ENCODE data around the gene CD200.

The CD200 gene, protein sequence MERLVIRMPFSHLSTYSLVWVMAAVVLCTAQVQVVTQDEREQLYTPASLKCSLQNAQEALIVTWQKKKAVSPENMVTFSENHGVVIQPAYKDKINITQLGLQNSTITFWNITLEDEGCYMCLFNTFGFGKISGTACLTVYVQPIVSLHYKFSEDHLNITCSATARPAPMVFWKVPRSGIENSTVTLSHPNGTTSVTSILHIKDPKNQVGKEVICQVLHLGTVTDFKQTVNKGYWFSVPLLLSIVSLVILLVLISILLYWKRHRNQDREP

DNA sequence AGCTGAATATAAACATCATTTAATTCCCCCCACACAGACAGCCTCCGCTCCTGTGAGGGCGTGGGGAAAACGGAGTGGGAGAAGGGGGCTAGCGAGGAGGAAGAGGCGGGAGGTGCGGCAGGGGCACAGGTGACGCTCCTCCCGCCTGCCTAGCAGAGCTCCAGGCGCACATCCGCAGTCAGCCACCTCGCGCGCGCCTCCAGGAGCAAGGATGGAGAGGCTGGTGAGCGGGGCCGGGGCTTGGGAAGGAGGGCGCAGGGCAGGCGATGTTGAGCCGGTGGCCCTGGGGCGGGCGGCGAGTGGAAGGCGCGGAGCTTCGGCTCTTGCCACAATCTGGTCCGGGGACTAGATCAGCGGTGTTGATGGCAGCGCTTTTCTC, at the start of gene CD200:
CD200 (plus strand) TSS at position 155 of the 379 bp plus-strand sequence; CDS start at position 212, 57 bp downstream.
- DNase-seq, result peak; percentile 87

DNA sequence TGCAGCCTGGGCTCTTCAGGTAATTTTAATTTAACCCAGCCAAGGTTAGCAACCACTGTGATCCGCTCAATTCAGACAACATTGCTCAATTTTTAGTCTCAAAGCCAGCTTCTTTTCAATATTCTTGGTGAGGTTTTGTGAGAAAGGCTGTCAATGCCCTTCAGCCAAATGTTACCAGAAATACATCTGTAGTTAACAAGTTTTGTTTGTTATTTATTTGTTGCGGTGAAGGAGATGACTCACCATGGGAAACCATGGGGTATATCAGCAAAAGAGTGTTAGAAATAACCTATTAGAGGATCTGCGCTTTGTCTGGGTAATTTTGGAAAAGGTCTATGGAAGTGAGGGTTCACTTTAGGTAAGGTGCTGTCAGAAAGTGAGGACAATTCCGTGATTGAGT, 43.9 kb upstream of the CD200 start:
- DNase-seq, result no peak

DNA sequence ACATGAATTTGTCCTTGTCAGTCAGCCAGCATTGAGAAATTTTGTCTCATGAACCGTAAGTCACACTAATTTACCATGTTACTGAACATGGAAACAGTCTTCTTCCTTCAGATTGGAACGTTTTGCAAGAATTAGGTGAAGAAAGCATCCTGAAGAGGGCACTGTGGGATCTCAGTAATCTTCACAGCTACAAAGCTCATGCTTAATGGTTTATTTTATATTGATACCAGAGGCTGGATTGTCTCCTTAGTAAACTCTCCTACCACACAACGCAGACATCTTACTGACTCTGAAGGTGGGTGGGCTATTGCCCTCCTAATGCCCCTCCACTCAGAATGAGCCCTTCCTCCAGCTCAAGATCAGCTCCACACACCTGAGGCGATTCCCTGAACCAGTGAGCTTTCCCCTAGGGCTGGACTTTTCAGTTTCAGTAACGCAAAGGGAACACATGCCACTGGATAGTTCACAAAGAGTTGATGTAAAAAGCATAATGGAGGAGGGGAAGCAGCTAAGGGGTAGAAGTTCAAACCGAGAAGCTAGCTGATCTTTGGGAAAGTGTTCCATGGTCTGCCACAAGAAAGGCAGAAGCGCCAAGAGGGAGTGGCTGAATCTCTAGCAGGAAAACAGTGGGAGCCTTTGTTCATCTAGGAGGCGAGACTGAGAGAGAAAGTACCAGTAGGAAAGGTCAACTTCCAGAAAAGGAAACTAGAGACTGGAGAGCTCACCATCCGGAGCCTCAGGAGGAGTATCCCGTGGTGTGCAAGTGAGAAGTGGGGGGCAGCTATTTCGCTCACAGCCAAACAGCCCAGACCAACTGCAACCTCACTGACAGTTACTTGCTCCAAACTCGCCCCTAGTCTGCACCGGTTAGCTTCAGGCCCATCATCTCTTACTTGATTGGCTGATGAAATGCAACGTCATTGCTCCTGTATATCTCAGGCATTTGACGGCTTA, 39.3 kb upstream of the CD200 start, which contains the start of gene SLC9C1:
SLC9C1 (minus strand) TSS at position 849 of the 954 bp plus-strand sequence. CDS start 7,425 bp downstream, outside the sequence.
- DNase-seq, result peak; percentile 67

DNA sequence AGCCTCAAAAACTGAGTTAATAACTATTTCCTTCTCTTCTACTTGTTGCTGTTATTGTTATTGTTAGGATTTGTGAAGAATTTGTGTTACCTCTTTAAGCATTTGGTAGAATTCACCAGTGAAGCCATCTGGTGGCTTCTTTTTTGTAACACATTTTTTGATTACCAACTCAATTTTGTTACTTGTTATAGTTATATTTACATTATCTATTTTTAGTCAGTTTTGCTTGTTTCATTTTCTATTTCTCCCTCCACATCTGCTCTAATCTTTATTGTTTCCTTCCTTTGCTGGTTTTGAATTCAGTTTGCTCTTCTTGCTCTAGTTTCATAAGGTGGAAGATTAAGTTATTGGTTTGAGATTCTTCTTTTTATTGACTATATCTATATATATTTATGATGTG, 35.2 kb upstream of the CD200 start:
- no peak for DNase-seq

DNA sequence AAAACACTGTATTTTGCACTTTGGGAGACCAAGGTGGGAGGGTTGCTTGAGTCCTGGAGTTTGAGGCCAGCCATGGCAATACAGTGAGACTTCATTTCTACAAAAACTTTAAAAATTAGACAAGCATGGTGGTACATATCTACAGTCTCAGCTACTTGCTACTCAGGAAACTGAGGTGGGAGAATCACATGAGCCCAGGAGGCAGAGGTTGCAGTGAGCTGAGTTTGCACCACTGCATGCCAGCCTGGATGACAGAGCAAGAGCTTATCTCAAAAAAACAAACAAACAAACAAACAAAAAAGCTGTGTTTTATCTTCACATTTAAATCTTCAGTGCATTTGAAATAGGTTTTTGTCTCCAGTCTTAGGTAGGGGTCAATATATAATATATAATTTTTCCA, 34.2 kb upstream of the CD200 start:
- DNase-seq, result no peak

DNA sequence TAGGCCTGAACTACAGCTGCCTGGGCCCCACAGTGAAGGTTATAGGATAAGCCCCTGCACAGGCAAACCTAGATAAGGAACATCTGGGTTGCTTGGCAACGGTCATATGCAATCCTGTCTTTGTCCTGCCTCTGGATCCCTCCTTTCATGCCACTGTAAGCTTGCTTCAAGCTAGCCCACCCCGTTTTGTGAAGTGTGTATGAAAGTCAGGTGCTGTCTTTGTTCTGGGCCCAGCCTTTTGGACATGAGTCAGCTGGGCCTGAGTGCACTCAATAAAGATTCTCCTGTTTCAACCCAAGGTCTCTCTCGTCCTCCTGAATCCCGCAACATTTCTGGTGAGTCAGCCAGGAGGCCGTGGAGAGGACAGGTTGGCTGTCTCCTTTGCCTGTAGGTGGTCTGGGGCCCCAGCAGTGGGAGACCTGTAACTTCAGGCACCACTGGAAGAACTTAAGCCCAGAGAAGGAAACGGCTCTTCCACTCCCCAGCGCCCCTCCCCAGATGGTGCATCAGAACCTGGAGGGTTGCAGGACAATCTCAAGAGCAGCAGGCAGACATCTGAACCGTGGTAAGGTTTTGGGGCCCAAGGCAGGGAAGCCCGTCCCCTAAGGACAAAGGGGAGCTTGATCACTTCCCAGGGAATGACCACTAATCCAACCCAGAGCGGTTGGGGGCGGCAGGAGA, 30.7 kb upstream of the CD200 start:
- DNase-seq, result no peak

DNA sequence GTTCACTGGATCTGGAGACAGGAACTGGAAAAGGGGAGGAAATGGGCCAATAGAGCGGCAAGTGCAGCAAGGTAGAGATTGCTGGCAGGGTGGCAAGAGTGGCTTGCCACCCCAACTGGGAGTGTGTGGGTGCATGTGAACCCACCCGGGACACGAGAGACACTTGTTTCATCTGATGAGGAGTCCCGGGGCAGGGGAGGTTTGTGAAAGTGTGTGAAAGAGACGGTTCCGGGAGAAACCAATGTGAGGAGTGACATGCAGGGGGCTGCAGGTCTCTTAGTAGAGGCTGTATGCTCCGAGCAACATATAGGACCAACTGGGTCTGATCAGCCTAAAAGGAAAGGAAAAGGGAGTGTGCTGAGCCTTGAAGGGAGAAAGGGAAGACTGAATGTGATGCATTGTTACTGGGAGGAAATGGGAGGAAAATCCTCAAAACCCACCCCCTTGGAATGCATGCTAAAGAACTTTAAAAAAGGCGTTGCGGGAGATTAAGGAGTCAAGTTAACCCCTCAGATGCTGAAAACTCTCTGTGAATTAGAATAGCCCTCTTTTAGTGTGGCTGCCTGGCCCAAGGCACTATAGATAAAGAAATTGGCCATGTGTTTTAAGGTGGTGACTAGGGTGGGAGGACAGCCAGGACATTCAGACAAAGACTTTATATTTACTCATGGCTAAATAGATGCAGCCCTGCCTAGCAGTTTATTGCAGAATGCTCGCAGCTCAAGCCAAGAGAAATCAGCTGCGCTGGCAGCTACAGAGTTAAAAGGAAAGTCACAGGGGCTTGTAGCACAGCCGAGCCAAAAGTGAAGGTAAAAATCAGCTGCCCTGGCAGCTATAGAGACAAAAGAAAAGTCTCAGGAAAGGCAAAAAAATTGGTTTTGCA, 29.8 kb upstream of the CD200 start:
- peak; percentile 44 for DNase-seq

DNA sequence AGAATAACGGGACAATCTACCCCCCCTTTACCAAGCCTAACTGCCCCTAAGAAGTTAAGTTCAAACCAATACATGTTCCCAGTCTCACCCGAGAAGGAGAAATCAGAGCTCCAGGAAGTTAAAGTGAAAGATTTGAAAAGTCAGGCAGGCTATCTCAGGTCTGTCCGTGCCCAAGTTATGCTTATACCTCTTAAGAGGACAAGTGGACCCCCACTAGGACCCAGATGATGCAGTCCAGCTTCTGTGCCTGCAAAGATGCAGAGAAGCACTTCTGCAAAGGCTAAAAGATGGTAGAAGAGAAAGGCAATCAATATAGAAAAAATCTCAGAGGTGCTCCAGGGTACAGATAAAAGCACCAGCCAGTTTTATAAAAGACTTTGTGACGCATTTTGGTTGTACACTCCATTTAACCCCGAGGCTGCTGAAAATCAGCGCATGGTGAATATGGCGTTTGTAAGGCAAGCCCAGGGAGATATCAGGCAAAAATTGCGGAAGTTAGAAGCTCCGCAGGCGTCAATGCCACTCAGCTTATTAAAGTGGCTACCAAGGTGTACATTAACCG, 29.1 kb upstream of the CD200 start:
- no peak for DNase-seq

DNA sequence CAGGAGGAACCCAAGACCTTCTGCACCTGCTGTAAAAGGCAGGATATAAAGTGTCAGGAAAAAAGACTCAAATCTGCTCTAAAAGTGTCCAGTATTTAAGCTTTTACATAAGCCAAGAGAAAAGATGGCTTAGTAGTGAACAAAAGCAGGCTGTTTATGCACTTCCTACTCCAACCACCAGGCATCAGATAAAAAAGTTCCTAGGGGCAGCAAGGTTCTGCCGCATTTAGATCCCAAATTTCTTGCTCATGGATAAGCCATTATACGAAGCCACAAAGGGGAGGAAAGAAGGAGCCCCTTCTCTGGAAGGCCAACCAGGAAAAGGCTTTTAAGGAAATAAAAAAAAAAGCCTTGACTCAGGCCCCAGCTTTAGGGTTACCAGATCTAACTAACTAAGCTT, 28.3 kb upstream of the CD200 start:
- no peak for DNase-seq

DNA sequence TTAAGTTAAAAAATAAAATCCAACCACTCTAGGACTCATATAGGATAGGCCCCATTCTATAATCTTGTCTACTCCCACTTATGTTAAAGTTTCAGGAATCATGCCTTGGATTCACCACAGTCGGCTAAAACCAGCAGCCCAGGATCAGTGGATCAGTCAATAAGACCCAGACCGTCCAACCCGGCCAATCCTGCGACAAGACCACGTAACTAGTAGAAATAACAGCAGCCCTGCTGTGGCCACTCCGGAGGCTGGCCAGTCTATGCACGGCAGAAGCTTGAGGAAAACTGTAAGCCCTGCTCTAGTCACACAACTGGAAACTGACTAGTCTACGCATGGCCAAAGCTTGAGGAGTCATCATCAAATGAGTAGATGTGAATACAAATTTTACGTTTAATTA, 26.1 kb upstream of the CD200 start:
- no peak for DNase-seq

DNA sequence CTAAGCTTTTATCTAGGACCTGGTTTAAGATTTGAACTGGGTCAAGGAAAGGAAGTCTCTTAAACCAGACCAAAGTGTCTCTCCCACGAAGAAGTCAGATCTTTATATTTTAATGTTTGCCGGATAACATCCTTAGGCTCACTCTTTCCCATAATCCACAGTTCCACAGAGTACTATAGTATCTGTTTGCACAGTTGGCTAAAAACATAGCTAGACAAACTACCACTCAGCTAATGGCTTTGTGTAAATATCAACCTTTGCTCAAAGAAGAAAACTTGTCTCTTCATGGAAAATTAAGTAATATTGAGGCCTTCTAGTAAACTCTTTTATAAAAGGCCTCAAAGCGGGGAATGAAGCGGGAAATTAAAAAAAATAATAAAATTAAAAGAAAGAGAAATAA, 25.4 kb upstream of the CD200 start:
- no peak for DNase-seq

DNA sequence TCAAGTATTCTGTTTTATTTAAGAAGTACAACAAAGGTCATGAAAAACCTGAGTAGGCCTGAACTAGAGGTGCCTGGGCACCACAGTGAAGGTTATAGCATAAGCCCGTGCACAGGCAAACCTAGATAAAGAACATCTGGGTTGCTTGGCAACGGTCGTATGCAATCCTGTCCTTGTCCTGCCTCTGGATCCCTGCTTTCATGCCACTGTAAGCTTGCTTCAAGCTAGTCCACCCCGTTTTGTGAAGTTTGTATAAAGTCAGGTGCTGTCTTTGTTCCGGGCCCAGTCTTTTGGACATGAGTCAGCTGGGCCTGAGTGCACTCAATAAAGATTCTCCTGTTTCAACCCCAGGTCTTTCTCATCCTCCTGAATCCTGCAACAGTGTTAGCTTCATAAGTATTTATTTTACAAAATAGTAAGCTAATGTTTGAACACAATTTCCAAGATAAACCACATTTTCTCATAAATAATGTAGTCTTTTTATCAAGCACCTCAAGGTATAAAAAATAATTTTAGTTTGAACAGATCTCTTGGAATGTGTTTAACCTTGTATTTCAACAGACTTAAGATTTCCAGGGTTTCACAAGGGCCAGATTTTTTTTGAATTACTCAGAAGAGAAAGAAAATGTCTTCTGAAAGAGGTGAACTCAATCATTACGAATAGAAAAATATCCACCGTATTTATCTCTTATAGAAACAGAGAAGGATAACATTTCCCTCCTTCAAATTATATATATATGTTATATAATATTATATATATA, 24.6 kb upstream of the CD200 start:
- DNase-seq, result peak; percentile 82

DNA sequence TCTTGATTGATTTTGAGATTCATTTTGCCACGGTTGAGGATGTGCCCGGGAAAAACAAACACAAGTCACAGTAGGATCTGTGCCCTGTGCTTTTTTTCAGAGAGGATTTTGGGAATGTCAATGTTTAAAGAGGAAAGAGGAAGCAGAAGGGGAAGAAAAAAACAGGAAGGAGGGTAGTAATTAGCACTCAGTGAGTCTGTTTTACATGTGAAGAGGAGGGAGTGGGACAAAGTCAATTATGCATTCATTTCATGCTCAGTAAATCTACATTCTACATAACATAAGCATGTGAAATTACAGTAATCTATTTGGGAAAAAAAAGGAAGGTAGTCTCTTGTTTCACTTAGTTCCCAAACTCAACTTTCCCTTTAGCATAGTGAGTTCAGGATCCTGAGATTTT, 18.3 kb upstream of the CD200 start:
- no peak for DNase-seq

DNA sequence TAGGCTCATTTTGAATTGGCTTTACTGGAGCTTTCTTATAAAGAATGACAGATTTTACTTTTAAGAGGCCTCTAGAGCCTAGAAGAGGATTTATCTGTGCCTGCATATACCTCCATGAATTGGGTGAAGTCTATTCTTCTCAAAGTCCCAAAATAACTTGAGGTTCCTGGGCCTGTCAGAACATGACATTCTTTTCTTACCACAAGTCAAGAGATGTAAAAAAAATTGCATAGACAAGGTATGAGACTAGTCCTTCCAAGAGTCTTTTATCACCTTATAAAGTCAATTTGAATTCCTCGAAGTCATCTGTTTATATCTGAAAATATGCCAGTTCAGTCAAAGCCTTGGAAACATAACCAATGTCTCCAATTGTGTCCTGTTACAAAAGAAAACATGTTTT, 17.2 kb upstream of the CD200 start:
- no peak for DNase-seq

DNA sequence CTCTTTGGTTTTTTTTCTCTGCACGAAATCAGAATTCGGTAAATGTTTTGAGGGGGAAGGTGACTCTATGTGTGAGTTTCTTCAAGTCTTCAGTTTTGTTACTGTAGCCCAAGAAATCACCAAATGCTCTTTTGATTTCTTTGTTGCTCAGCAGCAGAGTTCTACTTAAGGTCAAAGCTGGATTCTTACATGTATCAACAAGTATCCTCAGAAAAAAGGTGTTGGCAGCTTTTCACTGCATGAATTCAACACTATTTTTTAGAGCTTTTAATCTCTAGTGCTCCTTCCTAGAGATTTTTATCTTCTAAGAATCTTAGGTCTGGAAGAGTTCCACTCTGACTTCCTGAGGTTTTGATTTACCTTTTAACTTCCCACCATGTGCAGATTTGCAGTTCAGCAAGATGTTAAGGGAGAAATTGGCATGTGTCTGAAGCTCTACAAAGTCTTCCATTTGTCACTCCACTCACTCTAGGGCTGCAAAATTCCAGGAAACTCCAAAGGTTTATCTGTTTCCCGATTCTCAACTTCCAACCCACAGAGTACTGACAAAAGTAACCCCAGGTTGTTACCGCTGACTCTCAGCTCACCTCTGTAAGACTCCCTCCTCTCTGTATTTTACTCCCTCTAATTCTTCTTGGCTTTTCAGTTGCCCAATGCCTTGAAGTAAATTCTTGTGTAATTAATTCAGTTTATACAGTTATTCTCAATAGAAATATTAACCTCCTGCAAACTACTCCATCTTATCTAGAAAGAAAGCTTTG, 13.3 kb upstream of the CD200 start:
- no peak for DNase-seq

DNA sequence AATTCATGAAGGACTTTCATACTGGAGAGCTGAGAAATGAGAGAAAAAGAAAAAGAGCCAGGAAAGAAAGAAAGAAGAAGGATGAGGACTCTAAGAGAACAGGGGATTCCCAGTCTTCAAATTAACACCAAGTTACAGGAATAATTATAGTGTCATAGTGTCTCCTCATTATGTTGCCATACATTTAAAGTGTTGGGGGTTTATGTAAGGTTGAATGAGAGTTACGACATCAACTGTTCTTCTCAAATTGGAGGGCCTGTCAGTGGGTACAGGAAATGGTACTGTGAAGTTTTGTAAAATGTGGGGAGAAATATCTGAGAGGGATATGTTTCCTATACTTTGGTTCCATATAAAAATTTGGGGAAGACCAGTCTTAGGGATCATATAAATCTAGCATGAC, 12.3 kb upstream of the CD200 start:
- no peak for DNase-seq

DNA sequence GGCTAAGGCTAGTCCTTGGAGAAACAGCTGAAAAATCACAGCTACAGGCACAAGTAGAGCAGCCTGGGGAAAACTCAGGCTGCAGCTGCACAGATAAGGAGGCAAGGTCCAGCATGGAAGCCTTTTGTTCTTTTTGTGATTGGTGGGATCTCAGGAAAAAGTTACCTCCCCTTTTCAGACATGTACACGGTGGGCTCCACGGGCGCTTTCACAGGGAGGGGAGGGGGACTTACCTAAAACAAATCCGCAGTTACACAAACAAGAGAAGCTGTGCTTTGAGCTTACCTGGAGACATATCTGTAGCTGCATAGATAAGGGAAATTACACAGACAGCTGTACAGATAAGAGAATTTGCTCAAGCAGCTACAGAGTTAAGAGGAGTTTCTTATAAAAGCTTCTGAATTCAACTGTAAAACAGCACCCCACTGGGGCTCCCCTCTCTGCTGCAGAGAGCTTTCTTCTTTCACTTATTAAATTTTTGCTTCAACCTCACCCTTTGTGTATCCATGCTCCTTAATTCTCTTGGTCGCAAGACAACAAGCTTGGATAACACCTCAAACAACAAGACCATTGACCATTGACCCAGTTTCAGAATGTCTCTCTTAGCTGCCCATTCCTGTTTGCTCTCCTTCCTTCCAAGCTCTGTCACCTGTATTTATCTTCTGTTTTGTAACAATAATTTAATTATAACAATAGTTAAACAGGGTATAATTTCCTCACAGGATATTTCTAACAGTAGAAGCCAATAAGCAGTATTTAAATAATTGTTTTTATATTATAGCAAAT, 10.9 kb upstream of the CD200 start:
- DNase-seq, result no peak

DNA sequence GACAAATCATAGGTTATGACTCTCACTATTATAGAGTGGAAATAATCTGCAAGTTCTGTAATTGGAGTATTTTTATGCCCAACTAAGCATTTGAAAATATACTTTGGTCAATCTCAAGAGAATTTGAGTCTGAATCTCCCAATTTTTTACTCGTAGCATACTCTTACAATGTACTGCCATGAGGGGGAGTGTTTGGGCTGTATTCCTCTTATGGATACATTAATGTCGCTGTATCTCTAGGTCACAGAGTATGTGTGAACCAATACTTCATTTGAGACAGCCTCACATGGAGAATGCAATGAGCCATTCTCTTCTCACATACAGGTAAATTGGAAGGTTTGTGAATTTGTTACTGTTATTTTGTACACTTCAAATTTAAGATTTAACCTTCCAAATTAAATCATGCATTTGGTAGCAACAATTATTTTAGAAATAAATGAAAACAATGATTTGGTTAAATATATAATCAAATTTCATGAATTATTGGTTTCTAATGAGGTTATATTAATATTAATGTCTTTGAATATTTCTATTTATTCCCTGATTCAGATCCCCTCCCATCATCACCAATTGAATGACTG, 5.5 kb upstream of the CD200 start:
- peak; percentile 78 for DNase-seq

DNA sequence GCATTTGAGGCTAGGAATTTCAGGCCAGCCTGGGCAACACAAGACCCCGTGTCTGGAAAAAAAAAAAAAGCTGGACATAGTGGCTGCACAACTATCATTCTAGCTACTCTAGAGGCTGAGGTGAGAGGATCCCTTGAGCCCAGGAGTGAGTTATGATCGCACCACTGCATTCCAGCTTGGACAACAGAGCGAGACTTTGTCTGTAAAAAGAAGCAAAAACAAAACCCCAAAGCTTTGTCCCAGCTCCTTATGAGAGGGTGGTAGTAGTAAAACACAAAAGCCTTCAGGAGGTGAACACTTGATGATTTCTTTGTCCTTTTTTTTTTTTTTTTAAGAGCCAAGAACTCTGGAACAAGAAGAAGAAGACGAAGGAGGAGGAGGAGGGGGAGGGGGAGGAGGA, 1.1 kb upstream of the CD200 start:
- DNase-seq, result no peak
